WTC11 (cell line): ENCODE results near the gene MRPL2. TPM values are rescaled to one million over a fixed set of nuclear protein-coding genes. Genes with fewer than 3 reads are reported as not detected.

Experiments used
- ATAC-seq: fragments of 200-7000 bp; cut with Tn5 transposase; 2 replicates; pipeline ENCODE4 v1.10.0; 2021; ENCODE audit warnings: mild to moderate bottlenecking, moderate library complexity
- CTCF ChIA-PET: fragments of 300-600 bp; sonication (Branson Sonifier 250); formaldehyde crosslinking; loops from one replicate; lab custom pipeline; 2021; ENCODE audit warnings: antibody characterized with exemption; lab: Charles Lee
- POLR2A ChIA-PET: fragments of 350-600 bp; sonication (Branson Sonifier 250); formaldehyde crosslinking; loops from one replicate; lab custom pipeline; 2021; ENCODE audit warnings: antibody characterized with exemption; lab: Charles Lee
- DNase-seq: peaks from one replicate; pipeline ENCODE4 v3.0.0; 2021; ENCODE audit warnings: low spot score
- H3K27ac Mint-ChIP-seq: 2 replicates; pipeline ENCODE4 v1.8.0; 2021; ENCODE audit warnings: mixed read lengths
- H3K27me3 Mint-ChIP-seq: 2 replicates; pipeline ENCODE4 v1.8.0; 2021; ENCODE audit warnings: low read depth, mild to moderate bottlenecking, moderate library complexity, mixed read lengths
- H3K36me3 Mint-ChIP-seq: 2 replicates; pipeline ENCODE4 v1.8.0; 2021; ENCODE audit warnings: mixed read lengths
- H3K4me1 Mint-ChIP-seq: 2 replicates; pipeline ENCODE4 v1.8.0; 2022; ENCODE audit warnings: mixed read lengths
- H3K4me3 Mint-ChIP-seq: 2 replicates; pipeline ENCODE4 v1.8.0; 2021; ENCODE audit warnings: mild to moderate bottlenecking, moderate library complexity, mixed read lengths
- H3K9me3 Mint-ChIP-seq: 2 replicates; pipeline ENCODE4 v1.8.0; 2021; ENCODE audit warnings: mixed read lengths
- ATF2 ChIP-seq: sonication (generic); formaldehyde crosslinking; IDR thresholded peaks from 2 replicates; pipeline ENCODE4 v1.8.1; 2022; ENCODE audit warnings: low read depth, missing genetic modification reagents, borderline replicate concordance
- ATF3 ChIP-seq: sonication (generic); formaldehyde crosslinking; conservative IDR thresholded peaks from 2 replicates; pipeline ENCODE4 v1.8.1; 2022; ENCODE audit warnings: mild to moderate bottlenecking, missing genetic modification reagents
- CDX4 ChIP-seq: fragments of 250-450 bp; sonication (Bioruptor Pico); IDR thresholded peaks from 2 replicates; pipeline ENCODE4 v1.9.0; 2021; ENCODE audit warnings: moderate library complexity, mild to moderate bottlenecking, inconsistent platforms, borderline replicate concordance
- E2F5 ChIP-seq: sonication (generic); formaldehyde crosslinking; IDR thresholded peaks from 2 replicates; pipeline ENCODE4 v1.8.1; 2022; ENCODE audit warnings: mild to moderate bottlenecking, moderate library complexity, missing genetic modification reagents
- EMX1 ChIP-seq: fragments of 250-450 bp; sonication (Bioruptor Pico); IDR thresholded peaks from 2 replicates; pipeline ENCODE4 v1.8.0; 2021; ENCODE audit warnings: mild to moderate bottlenecking
- FOXP4 ChIP-seq: sonication (generic); formaldehyde crosslinking; IDR thresholded peaks from 2 replicates; pipeline ENCODE4 v1.8.0; 2022; ENCODE audit warnings: mild to moderate bottlenecking, missing genetic modification reagents
- IRF2 ChIP-seq: sonication (generic); formaldehyde crosslinking; IDR thresholded peaks from 2 replicates; pipeline ENCODE4 v1.8.0; 2022; ENCODE audit warnings: low read depth, missing genetic modification reagents, borderline replicate concordance
- JUN ChIP-seq: sonication (generic); formaldehyde crosslinking; IDR thresholded peaks from 2 replicates; pipeline ENCODE4 v1.8.0; 2023; ENCODE audit warnings: mild to moderate bottlenecking, missing genetic modification reagents
- KAT7 ChIP-seq: sonication (generic); formaldehyde crosslinking; IDR thresholded peaks from 2 replicates; pipeline ENCODE4 v1.8.1; 2023; ENCODE audit warnings: missing genetic modification reagents, mild to moderate bottlenecking, borderline replicate concordance
- OVOL2 ChIP-seq: fragments of 250-450 bp; sonication (Bioruptor Pico); IDR thresholded peaks from 2 replicates; pipeline ENCODE4 v1.9.0; 2021; ENCODE audit warnings: mild to moderate bottlenecking, borderline replicate concordance
- PREB ChIP-seq: sonication (generic); formaldehyde crosslinking; IDR thresholded peaks from 2 replicates; pipeline ENCODE4 v1.8.1; 2022; ENCODE audit warnings: mild to moderate bottlenecking, missing genetic modification reagents, moderate library complexity, borderline replicate concordance
- SMAD4 ChIP-seq: sonication (generic); formaldehyde crosslinking; IDR thresholded peaks from 2 replicates; pipeline ENCODE4 v1.8.0; 2022; ENCODE audit warnings: mild to moderate bottlenecking, missing genetic modification reagents
- ZBTB21 ChIP-seq: sonication (generic); formaldehyde crosslinking; IDR thresholded peaks from 2 replicates; pipeline ENCODE4 v1.8.1; 2023; ENCODE audit warnings: mild to moderate bottlenecking, missing genetic modification reagents, borderline replicate concordance
- ZNF121 ChIP-seq: sonication (generic); formaldehyde crosslinking; IDR thresholded peaks from 2 replicates; pipeline ENCODE4 v1.8.0; 2023; ENCODE audit warnings: missing genetic modification reagents
- ZNF232 ChIP-seq: sonication (generic); formaldehyde crosslinking; IDR thresholded peaks from 2 replicates; pipeline ENCODE4 v1.8.0; 2022; ENCODE audit warnings: mild to moderate bottlenecking, missing genetic modification reagents
- ZNF425 ChIP-seq: fragments of 250-450 bp; sonication (Bioruptor Pico); conservative IDR thresholded peaks from 2 replicates; pipeline ENCODE4 v1.9.0; 2021; ENCODE audit warnings: mild to moderate bottlenecking
- ZNF512 ChIP-seq: sonication (generic); formaldehyde crosslinking; IDR thresholded peaks from 2 replicates; pipeline ENCODE4 v1.8.1; 2022; ENCODE audit warnings: missing genetic modification reagents, borderline replicate concordance
- ZNF532 ChIP-seq: fragments of 250-450 bp; sonication (Bioruptor Pico); IDR thresholded peaks from 2 replicates; pipeline ENCODE4 v1.9.0; 2021; ENCODE audit warnings: mild to moderate bottlenecking, borderline replicate concordance
- total RNA-seq: library from RNA; stranded (reverse); gene quantifications from 3 replicates; pipeline ENCODE4 v1.2.3, GENCODE V29; 2021

MRPL2 gene
- total RNA-seq, 1 experiment from 2014 or later, result 131 TPM

- TF ChIP-seq OVOL2 (CRISPR knock-in tag) (no peak), KAT7 (peak; percentile 69; the same call in 1 of the 2 replicates), FOXP4 (no peak), CDX4 (CRISPR knock-in tag) (no peak), IRF2 (CRISPR knock-in tag) (no peak), ZNF121 (no peak), SMAD4 (CRISPR knock-in tag) (no peak), PREB (CRISPR knock-in tag) (no peak; the same call in 1 of the 2 replicates), E2F5 (CRISPR knock-in tag) (peak; percentile 58; the same call in 1 of the 2 replicates), JUN (CRISPR knock-in tag) (no peak), ZNF512 (no peak), EMX1 (CRISPR knock-in tag) (peak; percentile 85)
- TF ChIP-seq, all 79 proteins: peak for 27
These were observed 5.6 kb downstream of the MRPL2 start, which contains the start of gene CUL7 (continued) for GRCh38 chr6:43053545-43054205.

GRCh38 chr6:43052842-43053544 lies 6.2 kb downstream of the MRPL2 start:
- no peaks in the 10 kb centered on the region for H3K27me3 Mint-ChIP-seq
- peaks cover 24% of the 10 kb centered on the region for H3K4me1 Mint-ChIP-seq
- H3K27ac Mint-ChIP-seq, result peak overlapping the region; percentile 77
- no peaks in the 10 kb centered on the region for H3K9me3 Mint-ChIP-seq
- CTCF ChIA-PET, result interaction anchor here (0.6 to 1.1 kb wide), 4 partner anchors 19 to 176 kb away, joined by 3 to 4 read pairs (median 3); partner anchors contain the start of genes DNPH1 and RRP36
- POLR2A ChIA-PET, result interaction anchor here (1.0 to 2.5 kb wide), 8 partner anchors 17 to 256 kb away, joined by 3 to 13 read pairs (median 4); partner anchors contain the start of genes CRIP3, KLHDC3, PEX6 and RRP36
- peaks cover 35% of the 10 kb centered on the region for H3K36me3 Mint-ChIP-seq
- ATAC-seq, result peak; percentile 51
- H3K4me3 Mint-ChIP-seq, result peak overlapping the region; percentile 91
- DNase-seq, result peak; percentile 53
- TF ChIP-seq ATF3 (CRISPR knock-in tag), result no peak
- no peak for TF ChIP-seq ZBTB21 (CRISPR knock-in tag)
- no peak for TF ChIP-seq ZNF532 (CRISPR knock-in tag)
- no peak for TF ChIP-seq ZNF425 (CRISPR knock-in tag)
- 0 out of 2 replicates have a peak, but pooled peaks have one; percentile 43 for TF ChIP-seq ZNF232 (CRISPR knock-in tag)
- TF ChIP-seq ATF2 (CRISPR knock-in tag), result no peak
- no peak for TF ChIP-seq IRF2 (CRISPR knock-in tag)
